HG02943 (cell line): ENCODE measurements around the gene SYNE1.
"Not testable (repeated sequence)": the region's sequence is repeated elsewhere in the genome, so short reads cannot be mapped to it uniquely, and the experiment has no call there.

Experiments used
- ATAC-seq: cut with Tn5 transposase; IDR thresholded peaks from one replicate; pipeline ENCODE4 v1.9.1; 2021; ENCODE audit warnings: mild to moderate bottlenecking, low read depth, moderate library complexity; ENCODE audit not compliant: unreplicated experiment

SYNE1 gene

DNA sequence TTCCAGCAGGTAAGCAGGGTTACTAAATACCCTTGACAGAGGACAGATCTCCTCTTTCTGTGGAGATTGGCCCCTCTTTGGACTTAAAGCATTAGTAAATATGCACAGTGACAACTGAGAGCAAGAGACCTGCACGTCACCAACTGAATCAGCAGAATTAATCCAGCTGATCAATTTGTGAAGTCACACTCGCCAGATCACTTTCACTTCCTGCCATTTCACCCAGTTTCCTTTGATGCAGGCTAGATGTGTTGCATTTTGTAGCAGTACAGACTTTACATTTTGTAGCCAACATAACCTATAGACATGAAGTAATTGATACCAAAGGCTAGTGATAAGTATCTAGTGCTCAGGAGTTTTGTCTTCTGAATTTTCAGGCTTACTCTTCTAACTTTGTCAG is 11.9 kb downstream of the SYNE1 start:
- ATAC-seq: no peak

DNA sequence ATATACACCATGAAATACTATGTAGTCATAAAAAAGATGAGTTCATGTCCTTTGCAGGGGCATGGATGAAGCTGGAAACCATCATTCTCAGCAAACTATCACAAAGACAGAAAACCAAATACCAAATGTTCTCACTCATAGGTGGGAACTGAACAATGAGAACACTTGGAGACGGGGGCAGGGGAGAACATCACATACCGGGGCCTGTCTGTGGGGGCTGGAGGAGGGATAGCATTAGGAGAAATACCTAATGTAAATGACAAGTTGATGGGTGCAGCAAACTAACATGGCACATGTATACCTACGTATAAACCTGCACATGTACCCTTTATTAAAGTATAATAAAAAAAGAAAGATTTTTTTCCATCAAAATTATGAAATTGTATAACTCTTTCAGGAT is 22.4 kb downstream of the SYNE1 start:
- not testable (repeated sequence) for ATAC-seq

DNA sequence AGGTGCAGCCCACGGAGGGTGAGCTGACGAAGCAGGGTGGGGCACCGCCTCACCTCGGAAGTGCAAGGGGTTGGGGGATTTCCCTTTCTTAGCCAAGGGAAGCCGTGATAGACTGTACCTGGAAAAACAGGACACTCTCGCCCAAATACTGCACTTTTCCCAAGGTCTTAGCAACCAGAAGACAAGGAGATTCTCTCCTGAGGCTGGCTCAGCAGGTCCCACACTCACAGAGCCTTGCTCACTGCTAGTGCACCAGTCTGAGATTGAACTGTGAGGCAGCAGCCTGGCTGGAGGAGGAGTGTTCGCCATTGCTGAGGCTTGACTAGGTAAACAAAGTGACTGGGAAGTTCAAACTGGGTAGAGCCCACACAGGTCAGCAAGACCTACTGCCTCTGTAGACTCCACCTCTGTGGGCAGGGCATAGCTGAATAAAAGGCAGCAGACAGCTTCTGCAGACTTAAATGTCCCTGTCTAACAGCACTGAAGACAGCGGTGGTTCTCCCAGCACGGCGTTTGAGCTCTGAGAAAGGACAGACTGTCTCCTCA is 28.0 kb downstream of the SYNE1 start:
- no peak for ATAC-seq

DNA sequence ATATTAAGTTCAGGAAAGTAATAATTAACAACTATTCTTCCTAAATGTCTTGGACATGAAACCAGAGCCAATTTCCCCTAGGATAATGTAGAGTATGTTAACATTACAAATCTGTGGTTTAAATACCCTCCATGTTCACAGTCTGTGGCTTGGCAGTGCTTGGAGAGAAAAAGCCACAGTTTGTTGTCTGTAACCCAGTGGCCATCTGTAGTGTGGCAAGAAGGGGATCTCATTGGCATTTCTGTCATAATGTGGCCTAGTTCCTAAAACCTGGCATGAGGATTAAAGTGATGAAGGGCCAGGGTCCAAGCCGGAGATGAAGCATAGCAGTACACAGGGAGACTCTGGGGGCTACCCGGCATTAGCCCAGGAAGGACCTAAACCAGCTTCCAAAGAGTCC is 31.2 kb downstream of the SYNE1 start:
- ATAC-seq: no peak

DNA sequence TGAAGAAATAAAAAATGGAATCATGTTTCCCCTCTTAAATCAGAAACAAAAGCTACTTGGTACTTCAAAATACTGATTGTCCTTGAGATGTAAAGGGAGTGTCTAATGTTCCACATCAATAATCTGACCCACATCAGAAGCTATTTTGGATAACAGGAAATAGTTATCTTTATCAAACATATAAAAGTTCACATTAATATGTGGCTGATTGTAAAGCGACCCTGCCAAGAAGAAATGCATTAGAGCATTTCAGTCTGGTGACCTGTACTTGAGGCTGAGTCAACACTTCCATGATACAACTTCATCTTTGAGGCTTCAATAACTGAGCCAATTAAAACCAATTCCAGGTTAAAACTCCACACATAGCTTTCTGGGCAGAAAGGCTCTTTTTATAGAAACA is 31.8 kb downstream of the SYNE1 start:
- ATAC-seq: no peak

DNA sequence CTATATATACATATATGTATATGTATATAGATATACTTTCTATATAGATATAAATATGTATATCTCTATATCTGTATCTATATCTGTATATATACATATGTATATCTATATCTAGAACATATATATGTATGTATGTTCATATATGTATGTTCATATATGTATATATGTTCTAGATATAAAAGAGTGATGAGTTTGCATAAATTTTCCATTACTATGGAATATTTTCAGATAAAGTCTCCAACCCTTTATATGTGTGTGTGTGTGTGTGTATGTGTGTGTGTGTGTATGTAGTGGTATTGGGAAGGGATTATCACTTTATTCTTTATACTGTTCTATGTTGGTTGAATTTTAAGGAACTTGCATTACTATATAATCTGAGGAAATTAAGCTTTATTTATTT is 33.3 kb downstream of the SYNE1 start:
- ATAC-seq: no peak

DNA sequence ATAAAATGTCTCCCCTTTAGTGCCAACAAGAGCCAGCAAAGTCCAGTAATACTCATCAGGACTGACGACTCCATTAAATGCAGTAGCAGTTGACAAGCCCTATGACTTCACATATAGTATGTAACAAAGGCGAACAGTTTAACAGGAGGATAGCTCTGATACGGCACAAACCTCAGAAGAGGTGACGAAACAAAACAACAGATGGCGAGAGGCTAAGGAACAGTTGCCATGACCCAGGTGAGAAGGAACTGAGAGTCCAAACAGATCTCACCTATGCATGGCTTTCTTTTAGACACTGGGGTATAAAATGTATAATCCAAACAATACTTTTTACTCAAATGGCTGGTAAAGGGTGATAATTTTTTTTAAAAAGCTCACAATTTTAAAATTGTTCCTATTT is 37.1 kb downstream of the SYNE1 start:
- ATAC-seq: no peak

DNA sequence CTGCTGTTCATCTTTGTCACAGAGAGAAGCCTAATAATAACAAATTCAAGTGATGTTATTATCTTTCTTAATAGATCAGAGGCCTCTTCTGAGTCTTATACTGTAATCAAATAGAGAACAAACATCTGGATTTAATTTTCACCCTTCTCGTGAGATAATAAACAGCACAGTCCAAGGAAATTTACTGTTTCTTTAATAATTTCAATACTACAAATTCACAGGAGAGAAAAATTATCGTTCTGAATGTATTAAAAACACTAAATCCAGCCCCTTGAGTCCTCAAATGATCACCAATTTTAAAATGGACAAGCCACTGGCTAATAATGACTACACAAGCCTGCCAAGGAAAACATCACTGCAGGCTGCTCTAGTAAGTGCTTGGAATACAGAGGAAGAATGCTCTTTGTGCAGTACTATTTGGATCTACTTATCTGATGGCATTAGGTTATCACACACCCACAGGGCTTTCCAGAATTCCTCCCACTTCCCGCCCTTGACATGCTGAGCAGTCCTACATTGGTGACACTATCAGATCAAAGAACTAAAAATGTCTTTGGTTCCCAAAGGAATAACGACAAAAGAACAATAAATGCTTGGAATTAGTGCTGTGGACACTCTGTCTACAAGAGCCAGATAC is 38.1 kb downstream of the SYNE1 start:
- no peak for ATAC-seq

DNA sequence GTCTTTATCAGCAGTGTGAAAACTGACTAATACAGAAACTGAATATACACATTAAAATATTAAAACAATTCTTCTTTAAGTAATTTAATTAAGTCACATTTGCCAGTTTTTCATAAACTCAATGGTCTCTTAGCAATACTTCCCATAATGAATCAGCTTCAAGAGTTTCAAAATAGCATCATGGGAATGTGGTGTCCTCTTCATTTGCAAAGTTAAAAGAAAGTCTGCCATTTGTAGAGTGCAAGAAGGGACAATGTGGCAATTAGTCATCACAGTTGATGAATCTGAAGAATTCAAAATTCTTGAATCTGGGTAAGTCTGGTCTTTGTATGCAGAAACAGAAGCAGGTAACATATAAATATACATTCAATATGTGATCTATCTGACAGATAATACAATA is 38.7 kb downstream of the SYNE1 start:
- no peak for ATAC-seq

DNA sequence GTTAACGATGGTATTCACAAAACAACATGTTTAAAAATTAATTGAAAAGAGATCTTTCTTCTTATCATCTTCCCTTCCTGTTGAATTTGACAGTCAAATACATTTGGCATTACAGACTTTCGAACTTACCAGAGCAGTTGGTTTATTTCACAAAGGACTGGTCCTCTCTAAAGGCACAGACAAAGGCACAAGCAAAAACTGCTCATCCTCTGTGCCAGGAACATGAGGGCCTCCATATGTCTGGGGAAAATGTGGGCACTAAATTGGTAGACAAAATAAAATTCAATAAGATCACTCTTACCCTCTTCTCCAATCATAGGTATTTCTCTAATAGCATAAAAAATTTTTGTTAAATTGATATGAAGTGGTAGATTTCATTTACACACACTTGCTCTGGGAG is 40.4 kb downstream of the SYNE1 start:
- no peak for ATAC-seq

DNA sequence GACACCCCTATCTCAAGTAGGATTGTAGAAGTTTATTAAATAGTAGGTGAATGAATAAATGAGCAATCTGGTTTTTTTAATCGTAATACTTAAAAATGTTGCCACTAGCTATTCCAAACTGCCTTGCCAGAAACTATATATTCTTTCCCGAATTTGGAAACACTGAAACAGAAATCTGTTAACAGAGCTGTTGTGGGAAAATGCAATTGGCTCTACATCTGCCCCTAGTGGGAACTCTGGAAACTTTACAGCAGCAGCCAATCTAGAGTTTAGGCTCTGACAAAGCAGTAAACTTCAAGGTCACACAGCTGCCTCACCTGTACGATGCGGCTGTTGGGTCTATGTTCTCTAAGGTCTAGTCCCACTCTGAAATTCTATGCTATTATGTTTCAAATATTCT is 41.7 kb downstream of the SYNE1 start:
- no peak for ATAC-seq

DNA sequence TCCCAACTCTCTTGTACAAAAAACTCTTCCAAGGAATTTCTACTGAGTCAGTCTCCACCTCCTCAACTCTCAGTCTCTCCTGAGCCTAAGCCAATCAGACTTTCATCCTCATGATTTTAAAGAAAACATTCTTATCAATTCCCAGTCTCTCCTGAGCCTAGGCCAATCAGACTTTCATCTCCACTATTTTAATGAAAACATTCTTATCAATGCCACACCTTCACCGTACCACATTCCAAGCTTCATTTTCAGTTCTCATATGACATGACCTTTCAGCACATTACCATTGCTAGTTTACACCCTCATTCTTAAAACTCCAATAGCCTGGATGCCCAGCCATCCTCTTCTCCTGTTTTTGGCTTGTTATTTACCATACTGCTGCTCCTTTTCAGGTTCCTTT is 42.5 kb downstream of the SYNE1 start:
- ATAC-seq: no peak

DNA sequence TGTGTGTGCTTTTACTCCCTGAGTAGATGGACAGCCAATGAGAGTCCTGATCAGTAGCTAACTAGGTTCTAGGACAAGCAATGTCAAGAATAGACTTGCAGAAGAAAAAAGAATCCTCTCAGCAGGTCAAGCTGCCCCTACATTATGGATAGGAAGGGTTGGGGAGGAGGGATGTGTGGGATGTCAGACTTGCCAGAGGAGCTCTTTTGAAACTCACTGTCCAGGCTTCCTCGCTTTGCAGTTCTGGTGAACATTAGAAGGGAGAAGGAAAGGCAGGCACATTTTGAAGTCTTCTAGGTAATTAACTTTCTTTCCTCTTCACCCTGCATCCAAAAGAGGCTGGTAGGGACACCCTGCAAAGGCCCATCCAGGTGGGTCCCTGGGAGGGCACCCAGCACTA is 48.7 kb downstream of the SYNE1 start:
- ATAC-seq: no peak

DNA sequence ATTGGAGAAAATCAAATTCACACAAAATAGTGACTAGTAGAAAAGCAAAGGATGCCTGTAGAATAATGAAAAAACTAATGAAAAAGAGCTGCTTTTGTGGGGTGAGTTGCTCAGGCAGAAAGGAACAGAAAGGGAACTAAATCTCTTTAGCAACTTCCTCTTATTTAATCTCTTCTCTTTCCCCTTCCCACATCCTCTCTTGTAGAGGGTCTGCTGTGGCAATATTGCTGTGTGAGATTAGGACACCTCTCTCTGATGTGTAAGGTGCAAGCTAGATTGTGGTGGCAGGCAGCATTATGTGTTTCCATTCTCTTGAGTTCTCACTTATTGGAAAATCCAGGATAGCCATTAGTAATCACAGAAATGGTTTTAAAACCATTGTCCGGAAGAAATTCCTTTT is 49.7 kb downstream of the SYNE1 start:
- ATAC-seq: no peak

DNA sequence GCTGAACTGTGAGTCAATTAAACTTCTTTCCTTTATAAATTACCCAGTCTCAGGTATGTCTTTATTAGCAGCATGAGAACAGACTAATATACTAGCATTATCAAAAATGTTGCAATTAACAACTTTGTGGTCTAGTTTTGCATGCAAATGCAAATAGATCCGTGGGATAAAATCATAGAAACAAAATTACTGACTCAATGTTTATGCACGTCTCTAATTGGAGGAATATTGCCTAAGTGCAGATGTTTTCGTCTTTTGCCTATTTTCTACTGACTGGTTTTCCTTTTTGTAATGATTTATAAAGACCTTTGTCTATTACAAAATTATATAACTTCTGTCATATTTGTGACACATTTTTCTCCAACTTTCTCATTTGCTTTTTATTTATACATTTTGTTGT is 51.9 kb downstream of the SYNE1 start:
- no peak for ATAC-seq

DNA sequence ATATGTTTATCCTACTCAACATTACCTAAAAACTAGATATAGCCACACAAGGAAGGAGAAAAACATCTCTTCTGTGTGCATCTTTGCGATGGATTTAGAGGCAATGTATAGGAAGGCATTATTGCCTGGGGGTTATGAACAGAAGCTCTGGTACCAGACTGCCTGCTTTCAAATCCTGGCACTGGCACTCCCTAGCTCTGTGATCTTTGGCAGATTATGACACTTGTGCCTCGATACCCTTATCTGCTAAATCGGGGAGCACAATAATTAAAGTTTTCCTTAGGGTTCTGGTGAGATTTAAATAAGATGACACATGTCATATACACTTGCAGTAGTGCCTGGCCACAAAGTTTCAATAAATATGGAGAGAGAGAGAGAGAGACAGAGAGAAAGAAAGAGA is 53.3 kb downstream of the SYNE1 start:
- ATAC-seq: no peak

DNA sequence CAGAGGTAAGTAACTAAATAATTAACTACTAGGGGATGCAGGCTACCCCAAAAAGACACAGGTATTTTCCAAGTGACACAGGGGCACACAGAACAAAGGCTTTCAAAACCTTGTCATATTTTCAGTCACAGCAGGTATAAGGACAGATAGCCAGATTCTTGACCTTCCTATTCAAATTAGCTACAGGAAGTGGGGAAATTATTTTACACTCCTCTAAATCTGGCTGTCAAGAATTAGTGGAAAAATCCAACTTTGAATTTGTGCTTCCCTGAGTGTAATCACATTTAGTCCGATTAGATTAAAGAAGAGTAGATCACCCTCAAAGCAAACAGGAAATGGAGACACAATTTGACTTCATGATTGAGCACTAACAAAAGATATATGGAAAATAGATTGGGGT is 60.6 kb downstream of the SYNE1 start:
- ATAC-seq: no peak

DNA sequence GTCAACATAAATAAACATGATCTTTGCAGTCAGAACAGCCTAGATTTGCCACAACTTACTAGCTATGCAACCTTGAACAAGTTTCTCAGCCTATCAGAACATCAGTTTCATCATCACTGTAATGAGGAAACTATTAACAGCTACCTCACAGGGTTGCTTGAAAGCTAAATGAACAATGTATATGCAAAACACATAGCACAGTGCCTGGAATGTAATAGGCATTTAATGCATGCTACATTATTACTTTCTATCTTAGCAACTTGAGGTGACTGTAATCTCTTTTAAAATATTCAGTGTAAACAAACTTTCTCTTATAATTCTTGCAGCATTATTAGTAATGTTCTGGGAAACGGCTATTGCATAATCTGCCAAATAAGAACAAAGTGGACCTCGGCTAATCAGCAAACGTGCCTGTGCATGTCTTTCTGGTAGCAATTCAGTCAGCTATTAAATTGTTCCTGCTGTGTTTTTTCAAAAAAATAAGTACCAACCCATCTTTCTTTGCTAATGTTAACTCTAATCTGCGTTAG is 61.5 kb downstream of the SYNE1 start:
- ATAC-seq: no peak

DNA sequence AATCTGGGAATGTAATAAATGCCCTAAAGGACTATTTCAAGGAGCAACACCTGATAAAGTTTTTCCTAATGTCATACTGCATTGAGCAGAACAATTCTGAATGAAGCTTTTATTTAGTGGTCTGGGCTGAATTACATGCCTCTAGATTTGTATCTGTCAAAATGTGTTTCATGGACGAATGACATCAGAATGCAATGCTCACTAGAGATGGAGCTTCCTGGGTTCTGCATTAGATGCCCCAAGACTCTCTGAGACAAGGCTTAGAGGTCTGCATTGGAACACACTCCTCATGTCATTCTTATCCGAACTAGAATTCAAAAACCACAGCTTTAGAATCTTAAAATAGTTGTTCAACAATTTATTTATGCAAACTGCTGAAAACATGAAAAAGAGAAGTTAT is 62.0 kb downstream of the SYNE1 start:
- no peak for ATAC-seq

DNA sequence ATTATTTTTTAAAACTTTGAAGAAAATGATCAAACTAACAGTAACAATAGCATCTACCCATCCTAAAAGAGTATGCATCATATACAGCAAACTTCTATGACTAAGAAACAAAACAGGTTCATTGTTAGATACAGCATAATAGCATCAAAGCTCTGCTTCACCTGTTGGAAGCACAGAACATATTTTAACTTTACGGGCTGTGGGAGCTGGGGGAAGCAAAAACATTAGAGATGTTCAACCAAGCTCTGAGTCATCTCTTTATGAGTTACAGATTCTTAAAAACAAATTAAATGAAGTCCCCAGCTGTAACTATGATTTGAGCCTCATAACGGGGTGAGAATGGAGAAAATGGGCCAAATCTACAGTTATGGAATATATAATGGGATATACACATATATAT is 63.4 kb downstream of the SYNE1 start:
- no peak for ATAC-seq

DNA sequence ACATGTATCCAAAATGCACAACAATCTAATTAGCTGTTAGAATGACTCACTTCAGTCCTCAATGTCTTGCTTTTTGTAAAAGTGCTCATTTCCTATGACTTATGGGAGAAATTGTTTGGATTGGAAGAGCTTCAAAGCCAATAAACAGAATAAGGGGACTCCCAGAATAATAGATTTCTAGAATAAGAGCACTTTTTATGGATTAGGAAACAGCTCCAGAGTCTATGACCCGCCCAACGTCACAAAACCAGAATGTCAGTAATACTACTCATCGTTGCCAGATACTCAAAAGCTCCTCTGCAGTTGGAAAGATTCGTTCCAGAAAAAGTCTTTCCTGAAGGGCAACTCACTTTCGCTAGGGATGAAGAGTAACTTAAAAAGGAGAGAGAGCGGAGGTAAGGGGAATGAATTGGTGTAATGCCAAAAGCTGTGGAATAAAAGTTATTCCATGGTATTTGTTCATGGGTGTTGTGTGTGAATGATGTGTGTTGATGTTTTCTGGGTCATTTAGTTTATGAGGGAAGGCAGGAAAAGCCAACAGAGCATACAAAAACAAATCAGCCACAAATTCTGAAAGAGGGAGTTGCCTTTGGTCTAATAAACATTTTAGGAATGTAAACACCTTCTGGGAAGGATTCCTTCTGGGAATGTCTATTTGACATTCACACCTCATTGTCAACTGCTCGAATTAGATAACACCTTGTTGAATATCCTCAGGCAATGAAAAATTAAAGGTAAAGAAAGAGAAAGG is 64.6 kb downstream of the SYNE1 start:
- no peak for ATAC-seq

DNA sequence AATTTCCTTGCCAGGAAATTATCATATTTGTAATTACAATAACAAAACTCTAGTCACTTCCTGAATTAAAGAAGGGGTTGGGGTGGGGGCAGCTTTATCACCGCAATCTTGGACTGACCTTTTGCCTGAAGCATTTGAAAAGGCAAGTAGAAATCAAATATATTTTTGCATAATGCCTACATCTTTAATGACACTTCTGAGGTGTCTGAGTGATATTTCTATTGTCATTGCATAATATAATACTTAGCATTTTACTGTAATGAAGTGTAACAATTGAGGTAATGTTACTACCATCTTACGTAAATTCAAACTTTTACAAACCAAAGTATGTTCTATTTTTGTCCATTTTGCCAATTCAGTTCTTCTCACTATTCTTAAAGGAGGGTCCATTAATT is 65.2 kb downstream of the SYNE1 start:
- no peak for ATAC-seq
